D341Med (cell line): Measurements from ENCODE around the gene TFAP2A.

Experiments used
- DNase-seq: peaks from one replicate; pipeline ENCODE4 v3.0.0; 2012; ENCODE audit warnings: low spot score

TFAP2A gene

DNA sequence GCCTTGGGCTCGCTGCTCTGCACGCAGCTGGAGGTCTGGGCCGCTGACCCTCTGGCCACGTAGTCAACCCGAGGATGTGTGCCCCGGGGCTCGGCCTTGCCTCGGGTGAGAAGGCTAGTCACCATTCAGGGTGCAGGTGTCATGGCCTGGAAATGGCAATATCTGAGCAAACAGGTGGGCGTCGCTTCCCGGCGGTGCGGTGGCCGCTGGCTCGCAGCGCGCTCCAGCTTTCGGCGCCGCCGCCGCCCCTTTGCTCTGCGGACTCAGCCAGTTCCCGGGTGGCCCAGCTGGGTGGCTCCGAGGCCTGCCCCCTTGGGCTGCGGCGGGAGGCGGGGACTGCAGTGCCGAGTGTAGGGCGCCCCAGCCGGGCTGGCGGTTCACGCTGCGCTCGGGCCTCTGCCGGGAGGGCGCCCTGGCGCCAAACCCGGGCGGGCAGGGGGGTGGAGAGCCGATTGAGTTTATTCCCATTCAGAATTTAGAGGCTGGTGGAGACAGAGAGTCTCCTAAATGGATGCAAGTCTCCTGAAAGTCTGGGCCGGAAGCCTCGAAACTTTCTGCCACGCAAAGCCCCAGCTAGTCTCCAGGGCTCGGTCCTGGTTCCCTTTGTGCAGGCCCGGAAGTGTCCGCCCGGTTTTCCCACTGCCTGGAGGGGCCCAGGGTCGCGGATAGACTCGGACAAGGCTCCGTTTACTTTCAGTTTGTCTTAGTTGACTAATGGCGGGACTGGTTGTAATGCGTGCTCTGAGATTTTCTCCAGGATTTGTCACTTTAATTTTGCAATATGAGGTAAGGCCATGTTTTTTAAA, 11.3 kb upstream of the TFAP2A start:
- peak; percentile 43 for DNase-seq

DNA sequence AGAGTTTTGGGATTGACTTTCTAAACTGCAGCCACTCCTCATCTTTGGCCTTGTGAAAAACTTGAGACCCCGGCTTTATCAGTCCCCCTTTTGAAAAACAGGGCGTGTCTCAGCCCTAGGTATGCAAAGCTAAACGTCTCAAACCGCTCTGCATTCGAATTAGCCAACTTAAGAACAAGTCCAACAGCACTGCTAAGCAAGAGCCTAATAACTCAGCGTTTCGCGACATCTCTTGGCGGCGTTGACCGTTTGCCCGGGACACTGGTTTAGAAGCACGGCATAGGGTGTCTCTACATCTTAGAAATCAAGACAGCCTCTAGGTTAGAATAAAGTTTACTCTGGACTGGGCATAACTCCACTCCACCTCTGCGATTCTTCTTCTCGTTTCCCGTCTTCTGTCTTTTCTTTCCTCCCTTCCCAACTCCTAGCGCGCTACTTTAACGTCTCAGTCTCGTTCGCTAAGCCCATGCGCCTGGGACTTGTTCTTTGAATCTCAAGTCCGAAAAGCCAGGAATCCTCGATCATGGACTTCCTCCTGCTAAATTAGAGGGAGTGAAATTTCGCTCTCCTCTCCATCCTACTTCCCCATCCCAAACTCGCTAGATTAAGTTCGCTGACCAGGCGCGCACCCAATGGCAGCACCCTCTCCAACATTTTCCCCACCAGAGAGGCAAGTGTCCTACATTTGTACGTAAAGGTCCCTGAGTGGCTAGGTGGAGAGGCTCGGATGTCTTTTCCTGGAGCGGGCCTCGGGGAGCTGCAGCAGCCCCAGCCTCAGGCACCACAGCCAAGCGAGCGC, 10.5 kb upstream of the TFAP2A start:
- DNase-seq = no peak

DNA sequence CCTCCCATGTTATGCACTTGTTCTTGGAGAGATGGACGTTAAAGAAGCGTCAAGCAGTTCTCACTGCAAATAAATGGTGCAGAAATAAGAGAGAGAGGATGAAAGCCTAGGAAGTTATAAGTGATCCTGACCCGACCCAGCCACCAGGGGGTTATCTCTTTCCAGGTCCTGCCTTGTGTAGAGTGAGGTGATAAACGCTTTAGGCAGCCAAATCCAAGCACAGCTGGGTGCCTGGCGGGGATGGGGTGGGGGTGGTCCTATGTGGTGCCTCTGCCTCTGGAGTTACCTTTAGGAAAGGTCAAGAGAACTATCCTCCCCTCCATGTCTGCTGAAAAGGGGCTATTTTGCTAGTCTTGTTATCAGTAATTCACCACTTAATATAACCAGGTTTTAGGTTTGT, 9.2 kb upstream of the TFAP2A start:
- peak; percentile 45 for DNase-seq

DNA sequence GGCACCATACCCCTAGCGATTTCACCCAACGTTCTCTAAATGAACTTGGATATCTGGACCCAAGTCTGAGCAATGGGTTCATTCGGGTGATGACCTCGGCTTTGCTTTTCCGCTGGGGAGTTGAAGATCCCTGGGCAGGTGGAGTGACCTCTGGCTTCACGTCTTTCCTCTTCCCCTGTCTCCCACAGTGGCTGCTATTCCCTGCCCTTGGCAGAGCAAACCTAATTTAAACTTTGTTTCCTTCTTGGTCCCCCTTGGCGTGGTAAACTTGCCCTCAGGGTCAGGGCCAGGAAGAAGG, 7.8 kb upstream of the TFAP2A start:
- DNase-seq = no peak

DNA sequence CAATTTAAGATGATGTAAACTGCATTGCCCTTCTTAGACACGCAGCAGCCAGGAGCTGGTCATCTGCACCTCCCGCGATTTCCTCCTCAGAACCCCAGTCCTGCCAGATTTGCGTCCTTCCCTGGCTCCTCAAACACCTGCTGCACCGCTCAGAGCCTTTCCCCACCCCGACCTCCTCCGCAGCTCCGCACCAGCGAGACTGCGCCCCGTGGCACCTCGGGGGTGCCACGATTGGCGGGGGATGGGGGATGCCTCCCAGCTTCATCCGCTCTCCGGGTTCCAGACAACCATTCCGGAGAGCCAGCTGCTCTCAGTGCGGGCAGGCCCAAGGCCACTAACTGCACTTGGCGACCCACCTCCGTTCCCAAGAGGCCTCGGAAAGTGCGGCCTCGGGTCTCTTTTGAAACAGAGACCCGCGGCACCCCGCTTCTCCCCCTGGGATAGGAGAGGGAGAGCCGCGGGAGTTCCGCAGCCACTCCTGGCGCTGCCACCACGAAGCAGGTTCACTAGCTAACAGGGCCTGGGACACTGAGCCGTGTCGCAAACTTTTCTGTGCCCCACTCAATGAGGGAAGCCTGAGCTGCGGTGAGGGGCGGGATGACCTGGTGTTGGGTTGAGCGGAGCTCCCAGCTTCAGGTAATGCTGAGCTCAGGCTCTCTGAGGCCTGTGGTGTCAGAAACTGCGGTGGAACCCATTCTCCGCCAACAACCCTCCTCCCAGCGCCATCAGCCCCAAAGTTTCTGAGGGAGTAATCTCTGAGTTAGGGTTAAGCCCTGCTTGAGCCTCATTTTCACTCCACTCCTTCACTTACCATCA, 7.3 kb upstream of the TFAP2A start:
- DNase-seq = peak; percentile 29

DNA sequence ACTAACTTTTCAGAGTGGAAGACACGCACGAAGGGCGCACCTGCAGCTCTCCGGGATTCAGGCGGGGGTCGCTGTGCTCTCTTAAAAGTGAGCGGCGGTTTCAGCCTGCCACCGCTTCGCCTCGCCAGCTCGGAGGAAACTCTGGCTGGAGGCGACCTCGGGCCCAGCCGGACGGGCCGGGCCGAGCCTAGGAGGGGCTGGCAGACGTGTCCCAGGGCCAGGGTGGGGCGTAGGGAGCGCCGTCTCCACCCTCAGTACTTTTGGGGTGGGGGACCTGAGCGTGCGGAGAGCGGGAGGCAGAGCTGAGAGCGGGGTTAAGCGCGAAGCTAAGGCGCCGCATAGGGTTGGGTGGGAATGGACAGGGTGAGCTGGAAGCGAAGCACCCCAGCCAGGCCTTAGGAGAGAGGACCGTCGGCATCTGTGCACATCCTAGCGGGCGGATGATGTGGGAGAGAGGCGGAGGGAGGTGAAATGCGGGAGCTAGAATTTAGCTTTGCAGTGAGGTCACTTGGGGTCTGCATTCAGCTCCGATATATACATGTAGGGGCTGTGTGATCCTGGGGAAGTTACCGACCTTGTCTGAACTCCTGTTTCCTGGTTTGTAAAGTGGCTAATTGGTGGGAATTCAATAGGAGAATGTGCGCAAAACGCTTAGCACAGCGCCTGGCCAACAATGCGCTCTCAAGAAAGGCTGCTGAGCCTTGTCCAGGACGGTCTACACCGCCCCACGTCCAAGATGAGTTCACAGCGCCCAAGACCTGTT, 6.5 kb upstream of the TFAP2A start:
- peak; percentile 40 for DNase-seq

DNA sequence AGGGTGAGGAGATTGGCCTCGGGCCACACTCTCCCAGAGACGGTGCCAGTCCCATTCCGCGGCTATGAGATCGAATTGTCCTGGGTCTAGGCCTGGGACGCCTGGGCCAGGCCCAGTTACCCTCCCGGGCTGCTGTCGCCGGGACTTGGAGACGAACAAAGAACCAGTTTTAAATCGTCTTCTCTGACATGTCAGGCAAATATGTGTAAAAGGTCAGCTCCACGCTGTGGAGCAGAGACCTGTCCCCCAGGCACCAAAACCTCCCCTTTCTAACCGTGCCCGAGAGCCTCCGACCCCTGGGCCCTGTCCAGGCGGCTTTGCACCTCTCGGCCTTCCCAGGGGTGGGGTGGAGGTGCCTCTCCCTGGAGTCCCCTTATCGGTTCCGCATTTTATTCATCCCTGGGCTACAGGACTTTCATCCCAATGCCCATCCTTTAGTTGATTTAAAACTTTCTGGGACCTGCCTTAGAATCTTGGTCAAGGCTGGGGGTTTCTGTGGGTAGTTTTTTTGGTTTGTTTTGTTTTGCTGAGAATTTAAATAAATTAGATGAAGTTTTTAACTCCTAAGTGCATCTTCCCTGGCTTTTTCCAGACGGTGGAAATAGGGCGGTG, 5.8 kb upstream of the TFAP2A start:
- no peak for DNase-seq

DNA sequence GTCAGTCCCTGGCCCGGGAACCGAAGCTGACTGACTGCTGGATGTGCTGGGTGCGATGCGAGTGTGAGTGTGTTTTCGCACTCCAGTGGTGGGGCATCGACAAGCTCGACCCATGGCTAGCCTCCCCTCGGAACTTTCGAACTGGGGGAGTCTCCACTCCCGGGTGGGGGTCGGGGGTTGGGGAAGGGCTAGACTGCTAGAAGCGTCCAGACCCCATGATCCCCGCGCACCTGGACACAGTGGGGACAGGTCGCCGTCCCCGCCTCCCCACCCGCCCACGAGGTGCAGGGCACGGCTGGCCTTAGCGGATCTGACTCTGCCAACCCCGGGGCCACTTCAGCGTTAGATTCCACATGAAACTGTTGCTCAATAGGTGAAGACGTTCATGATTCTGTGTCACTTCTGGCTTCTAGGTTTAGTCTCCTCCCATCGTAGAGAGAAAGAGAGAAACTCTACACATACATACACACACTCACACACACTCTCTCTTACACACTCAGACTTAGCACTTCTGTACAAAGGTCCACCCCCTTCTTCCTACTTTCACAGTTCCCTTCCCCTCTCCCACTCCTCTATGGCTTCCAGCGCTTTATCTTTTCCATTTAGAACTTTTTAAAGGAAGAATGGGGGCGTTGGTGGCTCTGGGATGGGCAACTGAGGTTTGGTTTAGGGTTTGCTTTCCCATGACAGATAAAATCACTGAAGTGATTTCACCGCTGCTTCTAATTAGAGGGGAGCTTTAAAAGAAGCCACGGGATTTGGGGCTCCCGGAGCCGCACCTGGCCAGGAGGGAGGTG, 5.1 kb upstream of the TFAP2A start:
- DNase-seq = no peak

DNA sequence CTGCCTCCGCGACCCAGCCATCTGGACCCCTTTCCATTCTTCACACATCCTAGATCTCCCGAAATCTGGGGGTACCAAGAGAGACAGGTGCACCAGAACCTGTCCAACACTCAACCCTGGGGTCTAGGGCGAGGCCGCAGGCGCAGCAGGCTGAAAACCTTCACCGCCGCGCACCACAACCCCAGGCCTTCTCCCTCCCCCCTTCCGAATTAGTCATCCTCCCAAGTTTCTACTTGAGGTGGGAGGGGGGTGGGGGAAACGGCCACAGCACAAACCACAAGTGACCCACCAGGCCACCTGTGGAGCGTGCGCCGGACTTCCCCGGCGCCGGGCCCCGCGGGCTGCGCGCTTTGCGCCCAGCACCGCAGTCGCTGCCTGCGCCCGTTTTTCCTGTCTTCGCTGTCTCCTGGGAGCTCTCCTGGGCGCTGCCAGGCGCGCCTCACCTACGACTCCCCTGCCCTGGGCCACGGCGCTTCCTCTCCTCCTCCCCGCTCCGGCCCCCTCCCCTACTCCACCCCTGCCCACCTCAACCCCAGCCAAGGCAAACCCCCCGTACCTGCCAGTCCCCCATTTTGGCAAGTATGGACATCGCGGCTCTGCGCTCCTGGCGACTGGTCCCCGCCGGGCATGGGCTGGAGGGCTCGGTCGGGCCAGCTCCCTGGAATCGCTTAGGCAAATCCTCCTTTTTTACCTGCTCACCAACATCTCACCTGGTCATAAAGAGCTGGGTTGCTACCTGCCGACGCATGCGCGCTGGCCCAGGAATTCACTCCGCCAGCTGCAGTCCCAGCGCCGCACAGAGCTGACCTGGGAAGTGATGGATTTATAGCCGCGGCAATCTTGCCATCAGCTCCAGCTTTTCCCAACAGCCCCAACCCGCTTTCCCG, 4.2 kb upstream of the TFAP2A start:
- DNase-seq = peak; percentile 38

DNA sequence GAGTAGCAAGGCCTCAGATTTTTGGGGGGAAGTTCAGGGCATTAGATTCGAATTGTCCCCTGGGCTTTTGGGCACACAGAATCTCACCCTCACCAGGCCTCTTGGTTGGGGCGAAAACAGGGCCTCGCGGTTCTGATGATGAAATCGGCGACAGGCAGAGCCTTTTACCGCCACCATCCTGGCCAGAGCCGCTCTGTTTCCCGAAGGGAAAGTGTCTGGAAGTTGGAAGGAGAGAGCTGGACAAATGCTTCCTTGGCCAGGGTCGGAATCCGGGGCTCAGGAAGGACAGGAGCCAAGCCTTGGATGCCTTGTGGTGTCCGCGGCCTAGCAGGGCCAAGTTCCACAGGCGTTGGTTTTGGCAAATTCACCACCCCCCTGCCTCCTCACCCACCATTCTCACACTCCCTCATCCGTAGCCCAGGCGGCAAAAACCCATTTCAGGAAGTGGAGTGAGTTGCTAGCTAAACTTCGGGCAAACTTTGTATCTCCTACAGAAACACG, 3.5 kb upstream of the TFAP2A start:
- no peak for DNase-seq

DNA sequence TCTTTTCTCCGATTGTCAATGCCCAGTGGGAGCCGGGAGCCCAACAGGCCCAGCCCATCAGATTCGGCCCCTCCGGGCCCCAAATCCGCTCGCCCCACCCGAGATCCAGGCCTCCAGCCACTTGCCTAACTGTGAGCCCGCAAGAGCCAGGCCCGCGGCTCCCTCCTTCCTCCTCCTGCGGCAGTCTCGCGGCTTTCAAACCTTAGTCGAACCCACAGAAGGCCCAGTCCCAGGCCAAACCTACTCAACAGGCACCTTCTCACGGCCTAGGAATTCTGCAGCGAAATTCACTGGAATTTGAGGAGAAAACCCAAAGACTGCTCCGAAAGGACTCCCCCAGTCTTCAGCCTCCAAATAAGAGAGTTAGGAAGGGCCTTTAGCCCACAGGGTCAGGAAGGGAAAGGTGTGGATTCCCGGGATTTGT, 2.8 kb upstream of the TFAP2A start:
- no peak for DNase-seq

DNA sequence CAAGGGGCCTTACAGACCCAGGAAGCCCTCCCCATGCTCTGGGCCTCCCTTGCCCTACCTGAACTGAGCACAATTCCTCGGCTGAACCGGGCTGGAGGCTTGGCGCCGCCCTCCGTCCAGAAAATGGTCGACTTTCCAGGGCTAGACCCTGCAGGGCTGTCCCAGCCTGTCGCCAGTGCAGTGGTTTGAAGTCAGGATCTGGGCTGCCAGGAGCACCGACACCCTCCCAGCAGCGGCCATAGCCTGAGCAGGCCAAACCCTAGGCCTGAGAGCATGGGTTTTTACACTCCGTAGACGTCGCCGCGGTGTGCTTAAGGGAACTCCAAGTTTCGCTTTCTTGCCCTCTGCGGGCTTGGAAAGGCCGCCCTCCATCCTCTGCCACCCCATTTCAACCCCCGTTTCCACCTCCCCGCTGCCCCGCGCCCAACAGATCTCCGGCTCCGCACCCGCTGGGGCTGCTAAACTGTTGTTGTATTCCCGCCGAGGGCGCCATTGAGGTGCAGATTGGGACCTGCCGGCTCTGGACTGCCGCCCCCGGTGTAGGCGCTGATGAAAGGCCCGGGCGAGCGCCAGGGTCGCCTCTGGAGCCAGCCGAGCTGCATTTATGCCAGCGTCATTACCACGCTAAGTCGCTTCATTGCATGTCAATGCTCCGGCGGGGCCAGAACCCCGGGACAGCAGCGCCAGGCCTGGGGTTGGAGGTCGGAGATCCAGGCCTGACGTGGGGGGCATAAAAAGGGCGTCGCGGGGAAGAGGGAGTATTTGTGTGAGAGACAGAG, 2.2 kb upstream of the TFAP2A start:
- DNase-seq = no peak

DNA sequence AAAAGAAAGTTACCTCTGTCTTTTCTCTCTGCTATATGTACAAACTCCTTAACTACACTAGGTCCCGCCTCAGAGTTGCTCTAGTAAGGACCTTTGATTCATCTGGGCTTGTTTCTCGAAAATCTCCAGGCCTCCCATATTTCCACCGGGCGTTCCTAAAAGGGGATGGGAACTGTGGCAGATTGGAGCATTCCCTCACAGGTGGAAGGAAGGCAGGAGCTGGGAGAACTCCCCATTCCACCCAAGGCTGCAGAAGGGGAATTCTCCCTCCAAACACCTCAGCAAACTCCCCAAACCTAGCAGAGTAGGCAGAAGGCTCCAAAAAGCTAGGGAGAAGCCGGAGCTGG, 1.6 kb upstream of the TFAP2A start:
- DNase-seq = no peak

DNA sequence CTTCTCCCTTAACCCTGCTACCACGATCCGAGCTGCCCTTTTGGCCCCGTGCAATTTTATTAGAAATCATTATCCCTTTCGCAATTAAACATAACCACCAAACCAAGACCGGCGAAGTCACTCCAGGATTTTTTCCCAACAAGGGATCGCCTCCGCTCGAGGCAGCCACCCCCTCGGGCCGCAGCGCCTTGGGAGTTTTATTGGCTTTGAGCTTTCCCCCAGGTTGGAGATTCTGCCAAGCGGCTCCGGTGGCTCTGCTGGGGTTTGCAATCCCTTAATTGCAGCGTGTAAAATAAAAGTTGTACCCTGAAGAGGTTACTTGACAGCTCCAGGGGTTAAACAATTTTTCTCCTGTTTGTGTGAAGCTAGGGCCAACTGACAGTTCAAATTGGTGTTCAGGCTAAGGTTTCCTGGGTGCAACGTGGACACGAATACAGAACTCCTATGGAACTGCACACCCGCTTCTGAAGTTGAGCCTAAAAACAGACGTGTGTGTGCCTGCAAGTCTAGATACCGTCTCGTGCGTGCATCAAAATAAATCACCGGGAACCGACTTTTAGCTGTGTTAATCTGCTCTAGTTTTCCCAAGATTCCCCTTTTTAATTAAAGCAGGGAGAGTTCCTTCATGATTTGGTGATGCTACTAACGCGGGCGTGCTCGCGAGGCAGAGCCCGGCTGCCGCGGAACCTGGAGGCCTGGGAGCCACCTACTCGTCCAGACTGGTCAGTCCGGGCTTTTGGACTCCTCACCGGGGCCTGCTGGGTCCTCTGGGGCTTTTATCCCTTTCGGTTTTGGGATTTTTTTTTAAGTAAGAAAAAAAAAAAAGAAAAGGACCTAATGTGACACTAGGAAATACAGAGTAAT, 975 bp upstream of the TFAP2A start:
- DNase-seq = no peak

DNA sequence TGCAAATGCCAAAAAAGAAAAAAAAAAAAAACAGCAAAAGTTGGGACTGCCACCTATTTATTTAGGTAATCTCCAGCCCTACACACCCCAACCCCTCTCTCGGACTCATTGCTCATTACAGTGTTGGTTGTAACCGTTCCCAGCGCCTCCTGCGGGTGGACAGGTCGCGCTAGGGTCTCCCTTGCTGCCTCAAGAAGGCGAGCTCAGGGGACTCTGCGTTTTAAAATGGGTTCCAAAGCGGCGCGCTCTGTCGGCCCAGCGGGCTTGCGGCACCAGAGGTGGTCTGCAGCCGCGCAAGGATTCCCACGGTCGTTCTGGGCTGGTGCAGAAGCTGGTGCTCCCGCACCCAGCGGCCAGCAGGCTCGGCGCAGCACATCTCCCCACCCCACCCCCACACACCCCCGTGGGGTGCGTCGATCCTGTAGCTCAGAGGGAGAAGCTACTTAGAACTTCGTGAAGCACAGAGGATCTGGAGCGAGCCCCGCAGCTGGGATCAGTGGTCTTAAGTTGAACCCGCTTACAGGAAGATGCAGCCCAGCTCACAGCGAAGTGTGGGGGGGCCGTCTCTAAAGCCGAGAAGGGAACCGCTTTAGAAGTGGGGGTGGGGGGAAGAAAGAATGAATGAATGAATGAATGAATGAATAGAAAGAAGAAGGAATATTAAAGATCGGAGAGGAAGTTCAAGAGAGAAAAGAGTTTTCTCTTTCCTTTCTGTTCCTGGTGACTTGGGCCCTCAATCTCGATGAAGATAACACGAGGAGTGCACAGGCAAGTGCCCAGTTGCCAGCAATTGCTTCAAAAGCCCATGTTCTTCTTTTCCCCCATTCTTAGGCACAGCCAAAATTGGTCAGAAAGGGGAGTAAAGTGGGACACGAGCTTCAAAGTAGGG, 780 bp downstream of the TFAP2A start:
- DNase-seq = peak; percentile 45

DNA sequence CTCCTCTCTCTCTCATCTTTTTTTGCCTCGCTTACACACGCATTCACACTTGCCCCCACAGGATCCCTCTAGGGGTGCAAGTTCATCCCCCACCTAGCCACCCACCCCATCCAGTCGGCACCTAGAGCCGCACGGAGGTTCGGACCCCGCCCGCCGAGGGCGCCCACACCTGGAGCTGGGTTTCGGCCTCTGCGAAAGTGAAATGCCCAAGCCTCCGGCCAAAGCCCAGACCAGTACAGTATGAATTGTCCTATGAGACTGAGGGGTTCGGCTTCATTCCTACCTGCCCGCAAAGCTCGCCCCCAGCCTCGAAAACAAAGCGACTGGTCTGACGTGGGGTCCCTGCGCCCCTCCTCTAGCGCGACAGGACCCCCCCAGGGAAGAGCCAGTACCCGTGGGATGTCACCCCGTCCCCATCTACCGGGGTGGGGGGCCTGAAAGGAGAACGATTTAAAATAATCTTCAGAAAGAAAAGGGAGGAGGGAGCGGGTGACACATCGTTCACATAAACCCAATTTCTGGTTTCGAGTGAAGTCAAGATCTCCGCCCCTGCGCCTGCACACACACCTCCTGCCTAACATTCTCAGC, 1.5 kb downstream of the TFAP2A start:
- no peak for DNase-seq
